ENCODE data around the gene CS.
A peak's percentile ranks its signal among the peaks of the same experiment; 100 is the strongest.
"Not testable (repeated sequence)": the region's sequence is repeated elsewhere in the genome, so short reads cannot be mapped to it uniquely, and the experiment has no call there.

The CS gene

DNA sequence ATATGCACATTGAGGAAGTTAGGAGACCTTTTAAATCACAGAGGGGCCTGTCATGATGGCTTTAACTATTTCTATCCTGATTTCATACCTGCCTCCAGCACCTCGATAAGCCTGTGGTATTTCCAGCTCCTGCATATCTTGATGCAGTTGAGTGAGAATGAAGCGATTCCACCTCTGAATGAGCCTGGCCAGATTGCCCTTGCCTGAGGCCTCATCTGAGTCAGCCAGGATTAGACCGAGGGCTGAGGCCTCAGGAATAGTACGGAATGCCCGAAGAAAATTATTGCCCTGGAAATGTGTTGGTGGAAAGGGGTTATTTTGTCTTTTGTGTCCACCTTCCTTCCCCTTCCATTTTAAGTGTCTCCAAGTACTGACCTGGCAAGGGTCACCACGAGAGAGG is 24.1 kb upstream of the CS start:
- peaks cover 16% of the 10 kb centered on the region for H3K4me1 ChIP-seq
- H3K27me3 ChIP-seq, result no peaks in the 10 kb centered on the region
- H3K36me3 ChIP-seq, result peaks cover 91% of the 10 kb centered on the region
- no peak overlapping the region for H3K4me2 ChIP-seq
- no peak overlapping the region for H3K4me3 ChIP-seq
- H3K9ac ChIP-seq, result no peak overlapping the region
- H3K9me3 ChIP-seq, result no peaks in the 10 kb centered on the region
- no peak overlapping the region for H3K27ac ChIP-seq
- no peaks in the 10 kb centered on the region for H4K20me1 ChIP-seq
- no peak for TF ChIP-seq Cebpa-rat (IDR thresholded peaks at IDR 0.05)

DNA sequence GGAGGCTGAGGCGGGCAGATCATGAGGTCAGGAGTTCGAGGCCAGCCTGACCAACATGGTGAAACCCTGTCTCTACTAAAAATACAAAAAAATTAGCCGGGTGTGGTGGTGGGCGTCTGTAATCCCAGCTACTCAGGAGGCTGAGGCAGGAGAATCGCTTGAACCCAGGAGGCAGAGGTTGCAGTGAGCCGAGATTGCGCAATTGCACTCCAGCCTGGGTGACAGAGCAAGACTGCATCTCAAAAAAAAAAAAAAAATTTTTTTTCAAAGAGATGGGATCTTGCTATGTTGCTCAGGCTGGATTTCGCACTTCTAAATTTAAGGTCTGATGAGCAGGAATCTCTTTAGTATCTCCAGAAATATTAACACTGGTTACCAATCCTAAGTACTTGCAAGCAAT is 21.5 kb upstream of the CS start:
- peaks cover 83% of the 10 kb centered on the region for H3K36me3 ChIP-seq
- not testable (repeated sequence) for H3K9me3 ChIP-seq, H3K4me3 ChIP-seq, H4K20me1 ChIP-seq, H3K4me2 ChIP-seq, H3K4me1 ChIP-seq, H3K9ac ChIP-seq, H3K27ac ChIP-seq, H3K27me3 ChIP-seq
- TF ChIP-seq Cebpa-rat (IDR thresholded peaks at IDR 0.05), result peak; percentile 90

GRCh38 chr12:56321027-56321426 is 20.9 kb upstream of the CS start:
- TF ChIP-seq Cebpa-rat (IDR thresholded peaks at IDR 0.05), result no peak
- Histone ChIP-seq H3K9ac (no peak overlapping the region), H4K20me1 (no peaks in the 10 kb centered on the region), H3K4me2 (no peak overlapping the region), H3K4me3 (no peak overlapping the region), H3K4me1 (peaks cover 7% of the 10 kb centered on the region; the same call in 1 of the 2 replicates), H3K27ac (no peak overlapping the region), H3K9me3 (no peaks in the 10 kb centered on the region), H3K36me3 (peaks cover 77% of the 10 kb centered on the region), H3K27me3 (no peaks in the 10 kb centered on the region)

- H3K4me3 ChIP-seq, result no peak overlapping the region
- no peaks in the 10 kb centered on the region for H3K27me3 ChIP-seq
- no peaks in the 10 kb centered on the region for H4K20me1 ChIP-seq
- H3K4me2 ChIP-seq, result no peak overlapping the region
- TF ChIP-seq Cebpa-rat (IDR thresholded peaks at IDR 0.05), result no peak
- peaks cover 20% of the 10 kb centered on the region for H3K4me1 ChIP-seq
- H3K27ac ChIP-seq, result no peak overlapping the region
- H3K9me3 ChIP-seq, result no peaks in the 10 kb centered on the region
- no peak overlapping the region for H3K9ac ChIP-seq
- H3K36me3 ChIP-seq, result peaks cover 65% of the 10 kb centered on the region
These were observed 17.5 kb upstream of the CS start for GRCh38 chr12:56317675-56318074.

DNA sequence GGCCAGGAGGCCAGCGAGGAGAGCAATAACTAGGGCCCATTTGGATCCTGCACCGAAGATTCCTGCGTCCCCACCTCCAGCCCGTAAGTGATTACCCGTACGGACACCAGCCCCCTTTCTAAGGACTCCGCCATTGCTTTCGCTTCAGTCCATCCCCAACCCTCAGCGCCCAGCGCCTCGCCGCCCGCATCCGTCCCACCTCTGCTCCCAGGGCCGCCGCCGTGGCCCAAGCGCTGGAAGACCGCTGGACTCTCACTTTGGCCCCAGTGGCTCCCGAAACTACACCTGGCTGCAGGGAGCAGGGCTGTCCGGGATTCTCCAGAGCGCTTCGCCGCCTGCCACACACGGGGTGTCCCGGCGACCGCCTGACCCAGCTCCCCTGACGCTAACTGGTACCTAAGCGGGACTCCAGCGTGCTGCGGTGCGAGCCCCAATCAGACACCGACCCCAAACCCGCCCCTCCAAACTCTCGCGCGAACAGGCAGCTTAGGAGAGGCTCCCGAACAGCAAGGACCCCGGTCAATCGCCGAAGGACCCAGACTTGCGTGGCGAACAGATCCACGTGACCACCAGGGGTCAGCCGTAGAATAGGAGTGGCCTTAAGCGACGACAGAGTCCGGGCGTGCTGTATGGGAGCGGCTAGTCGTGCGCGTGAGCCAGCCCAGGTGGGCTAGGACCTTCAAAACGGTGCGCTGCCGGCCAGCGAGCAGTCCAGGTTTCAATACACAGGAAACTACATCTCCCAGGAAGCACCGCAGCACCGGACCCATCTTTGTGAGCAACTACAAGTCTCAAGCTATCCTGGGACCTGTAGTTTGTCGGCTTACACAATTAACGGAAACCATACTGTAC is 15.7 kb upstream of the CS start, which contains the start of gene CNPY2:
Gene CNPY2, minus strand, starts transcription at position 367 of the 852 bp plus-strand sequence. CDS start 771 bp downstream, outside the sequence.
- no peaks in the 10 kb centered on the region for H3K9me3 ChIP-seq
- TF ChIP-seq Cebpa-rat (IDR thresholded peaks at IDR 0.05), result no peak
- peak within 1 kb of the TSS; percentile 98 for H3K4me2 ChIP-seq
- H4K20me1 ChIP-seq, result no peaks in the 10 kb centered on the region
- peak within 1 kb of the TSS; percentile 92 for H3K4me3 ChIP-seq
- peaks cover 20% of the 10 kb centered on the region for H3K4me1 ChIP-seq
- peak within 1 kb of the TSS; percentile 93 for H3K27ac ChIP-seq
- H3K36me3 ChIP-seq, result peaks cover 69% of the 10 kb centered on the region
- no peaks in the 10 kb centered on the region for H3K27me3 ChIP-seq
- peak within 1 kb of the TSS; percentile 93 for H3K9ac ChIP-seq

GRCh38 chr12:56315249-56315621 is 15.1 kb upstream of the CS start:
- H3K4me2 ChIP-seq, result peak overlapping the region; percentile 98
- H3K9me3 ChIP-seq, result no peaks in the 10 kb centered on the region
- H3K27ac ChIP-seq, result peak overlapping the region; percentile 93
- peak overlapping the region; percentile 93 for H3K9ac ChIP-seq
- H3K36me3 ChIP-seq, result peaks cover 71% of the 10 kb centered on the region
- peak overlapping the region; percentile 92 for H3K4me3 ChIP-seq
- H3K27me3 ChIP-seq, result no peaks in the 10 kb centered on the region
- no peak for TF ChIP-seq Cebpa-rat (IDR thresholded peaks at IDR 0.05)
- H3K4me1 ChIP-seq, result peaks cover 20% of the 10 kb centered on the region
- H4K20me1 ChIP-seq, result no peaks in the 10 kb centered on the region

DNA sequence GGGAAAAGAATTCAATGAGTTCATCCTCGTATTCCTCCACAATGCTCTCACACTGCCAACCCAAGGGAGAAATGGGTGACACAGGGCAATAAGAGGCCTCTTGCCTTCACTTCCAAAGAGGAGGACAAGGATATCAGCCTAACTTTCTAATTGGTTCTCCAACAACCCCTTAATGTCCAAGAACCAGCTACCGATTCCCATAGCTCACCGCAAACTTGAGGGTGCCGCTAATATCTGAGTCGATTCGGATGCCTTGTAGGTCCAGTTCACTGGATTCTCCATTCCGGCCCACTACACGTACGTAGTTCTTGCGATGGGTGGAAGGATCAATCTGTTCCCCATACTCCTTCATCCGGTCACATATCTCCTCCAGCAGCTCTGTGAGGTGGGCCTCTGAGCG is 10.9 kb upstream of the CS start:
- Histone ChIP-seq H3K4me2 (no peak overlapping the region), H3K27ac (no peak overlapping the region), H3K4me3 (no peak overlapping the region), H3K4me1 (peaks cover 13% of the 10 kb centered on the region), H4K20me1 (no peaks in the 10 kb centered on the region), H3K27me3 (no peaks in the 10 kb centered on the region), H3K36me3 (peaks cover 88% of the 10 kb centered on the region), H3K9me3 (no peaks in the 10 kb centered on the region), H3K9ac (no peak overlapping the region)
- no peak for TF ChIP-seq Cebpa-rat (IDR thresholded peaks at IDR 0.05)

DNA sequence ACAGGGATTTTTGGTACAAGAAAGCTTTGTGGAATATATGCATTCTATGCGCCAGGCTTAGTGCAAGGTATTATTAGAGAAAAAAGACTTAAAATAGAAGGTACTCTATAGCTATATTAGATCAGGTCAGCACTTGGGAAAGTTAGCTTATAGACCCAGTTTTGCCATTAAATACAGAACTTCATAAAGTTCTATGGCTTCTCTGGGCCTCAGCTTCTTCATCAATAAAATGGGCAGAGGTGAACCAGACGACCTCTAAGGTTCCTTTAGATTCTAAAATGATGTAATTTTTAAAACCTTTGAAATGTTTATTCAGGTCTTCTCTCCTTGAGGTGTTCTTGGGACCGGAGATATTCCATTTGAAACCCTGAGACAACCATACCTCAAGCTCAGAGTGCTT is 8.6 kb upstream of the CS start:
- H3K36me3 ChIP-seq, result peaks cover 100% of the 10 kb centered on the region
- H3K4me2 ChIP-seq, result no peak overlapping the region
- no peaks in the 10 kb centered on the region for H3K27me3 ChIP-seq
- H3K9ac ChIP-seq, result no peak overlapping the region
- H3K27ac ChIP-seq, result no peak overlapping the region
- no peak overlapping the region for H3K4me3 ChIP-seq
- H3K4me1 ChIP-seq, result no peaks in the 10 kb centered on the region
- no peak for TF ChIP-seq Cebpa-rat (IDR thresholded peaks at IDR 0.05)
- no peaks in the 10 kb centered on the region for H4K20me1 ChIP-seq
- H3K9me3 ChIP-seq, result no peaks in the 10 kb centered on the region

DNA sequence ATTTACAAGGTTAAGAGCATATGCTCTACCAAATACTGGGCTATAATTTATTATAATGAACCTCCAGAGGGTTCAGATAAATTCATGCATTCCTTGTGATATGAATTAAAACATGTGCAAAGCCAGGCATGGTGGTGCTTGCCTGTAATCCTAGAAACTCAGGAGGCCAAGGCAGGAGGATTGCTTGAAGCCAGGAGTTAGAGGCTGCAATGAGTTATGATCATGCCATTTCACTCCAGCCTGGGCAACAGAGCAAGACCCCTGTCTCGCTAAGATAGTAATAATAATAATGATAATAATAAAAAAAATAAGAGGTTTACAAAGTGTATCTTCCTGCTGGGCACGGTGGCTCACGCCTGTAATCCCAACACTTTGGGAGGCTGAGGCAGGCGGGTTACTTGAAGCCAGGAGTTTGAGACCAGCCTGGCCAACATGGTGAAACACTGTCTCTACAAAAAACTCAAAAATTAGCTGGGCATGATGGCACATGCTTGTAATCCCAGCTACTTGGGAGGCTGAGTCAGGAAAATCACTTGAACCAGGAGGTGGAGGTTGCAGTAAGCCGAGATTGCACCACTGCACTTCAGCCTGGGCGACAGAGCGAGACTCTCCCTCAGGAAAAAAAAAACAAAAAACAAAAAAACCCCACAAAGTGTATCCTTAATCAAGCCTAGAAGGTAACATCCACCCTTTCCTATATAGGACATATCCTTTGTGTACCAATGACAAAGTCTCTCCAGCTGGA is 7.3 kb upstream of the CS start:
- no peak overlapping the region for H3K4me2 ChIP-seq
- H3K36me3 ChIP-seq, result peaks cover 90% of the 10 kb centered on the region
- no peak overlapping the region for H3K4me3 ChIP-seq
- no peak for TF ChIP-seq Cebpa-rat (IDR thresholded peaks at IDR 0.05)
- no peaks in the 10 kb centered on the region for H4K20me1 ChIP-seq
- H3K9ac ChIP-seq, result no peak overlapping the region
- H3K27ac ChIP-seq, result no peak overlapping the region
- no peaks in the 10 kb centered on the region for H3K27me3 ChIP-seq
- H3K4me1 ChIP-seq, result peaks cover 12% of the 10 kb centered on the region
- H3K9me3 ChIP-seq, result no peaks in the 10 kb centered on the region

Data from BLaER1 (cell line).